Cardiac fibroblast (primary cell): Measurements from ENCODE around the gene GRK2.

Source experiments
- DNase-seq, 2 donors: peaks; one replicate each; pipeline versions ENCODE4 v3.0.0 to v3.0.0-alpha.2; 2010; ENCODE audit warnings: low read depth in 2 of 2
- H3K4me3 ChIP-seq, 2 donors: replicated peaks in 1 of 2; 1 replicate in 1 of 2; 2 replicates in 1 of 2; pipeline ENCODE4 v1.5.1; 2011; ENCODE audit warnings: low read depth in 2 of 2, low read length in 2 of 2, mild to moderate bottlenecking in 2 of 2, moderate library complexity in 1 of 2
- TF ChIP-seq, protein P1 (sequence below): IDR thresholded peaks from one replicate; pipeline ENCODE4 v1.5.1; 2011; ENCODE audit warnings: low read depth, mild to moderate bottlenecking, low read length, inconsistent platforms

Gene GRK2

DNA sequence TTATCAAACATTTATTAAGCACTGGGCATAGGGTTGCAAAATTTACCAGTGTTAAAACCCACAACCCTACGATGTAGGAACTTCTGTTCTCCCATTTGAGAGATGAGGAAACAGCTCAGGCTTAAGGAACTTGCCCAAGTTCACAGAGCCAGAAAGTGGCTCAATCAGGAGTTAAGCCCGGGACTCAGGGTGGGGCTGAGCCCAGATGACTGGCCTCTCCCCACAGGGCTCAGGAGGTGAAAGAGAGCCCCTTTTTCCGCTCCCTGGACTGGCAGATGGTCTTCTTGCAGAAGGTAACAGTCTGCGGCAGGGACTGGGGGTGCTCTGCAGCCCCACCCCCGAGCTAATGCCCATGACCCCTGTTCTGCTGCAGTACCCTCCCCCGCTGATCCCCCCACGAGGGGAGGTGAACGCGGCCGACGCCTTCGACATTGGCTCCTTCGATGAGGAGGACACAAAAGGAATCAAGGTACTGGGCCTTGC is 17.2 kb downstream of the GRK2 start:
- H3K4me3 ChIP-seq = no peak overlapping the region
- TF ChIP-seq, protein P1, sequence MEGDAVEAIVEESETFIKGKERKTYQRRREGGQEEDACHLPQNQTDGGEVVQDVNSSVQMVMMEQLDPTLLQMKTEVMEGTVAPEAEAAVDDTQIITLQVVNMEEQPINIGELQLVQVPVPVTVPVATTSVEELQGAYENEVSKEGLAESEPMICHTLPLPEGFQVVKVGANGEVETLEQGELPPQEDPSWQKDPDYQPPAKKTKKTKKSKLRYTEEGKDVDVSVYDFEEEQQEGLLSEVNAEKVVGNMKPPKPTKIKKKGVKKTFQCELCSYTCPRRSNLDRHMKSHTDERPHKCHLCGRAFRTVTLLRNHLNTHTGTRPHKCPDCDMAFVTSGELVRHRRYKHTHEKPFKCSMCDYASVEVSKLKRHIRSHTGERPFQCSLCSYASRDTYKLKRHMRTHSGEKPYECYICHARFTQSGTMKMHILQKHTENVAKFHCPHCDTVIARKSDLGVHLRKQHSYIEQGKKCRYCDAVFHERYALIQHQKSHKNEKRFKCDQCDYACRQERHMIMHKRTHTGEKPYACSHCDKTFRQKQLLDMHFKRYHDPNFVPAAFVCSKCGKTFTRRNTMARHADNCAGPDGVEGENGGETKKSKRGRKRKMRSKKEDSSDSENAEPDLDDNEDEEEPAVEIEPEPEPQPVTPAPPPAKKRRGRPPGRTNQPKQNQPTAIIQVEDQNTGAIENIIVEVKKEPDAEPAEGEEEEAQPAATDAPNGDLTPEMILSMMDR = no peak
- DNase-seq = no peak

DNA sequence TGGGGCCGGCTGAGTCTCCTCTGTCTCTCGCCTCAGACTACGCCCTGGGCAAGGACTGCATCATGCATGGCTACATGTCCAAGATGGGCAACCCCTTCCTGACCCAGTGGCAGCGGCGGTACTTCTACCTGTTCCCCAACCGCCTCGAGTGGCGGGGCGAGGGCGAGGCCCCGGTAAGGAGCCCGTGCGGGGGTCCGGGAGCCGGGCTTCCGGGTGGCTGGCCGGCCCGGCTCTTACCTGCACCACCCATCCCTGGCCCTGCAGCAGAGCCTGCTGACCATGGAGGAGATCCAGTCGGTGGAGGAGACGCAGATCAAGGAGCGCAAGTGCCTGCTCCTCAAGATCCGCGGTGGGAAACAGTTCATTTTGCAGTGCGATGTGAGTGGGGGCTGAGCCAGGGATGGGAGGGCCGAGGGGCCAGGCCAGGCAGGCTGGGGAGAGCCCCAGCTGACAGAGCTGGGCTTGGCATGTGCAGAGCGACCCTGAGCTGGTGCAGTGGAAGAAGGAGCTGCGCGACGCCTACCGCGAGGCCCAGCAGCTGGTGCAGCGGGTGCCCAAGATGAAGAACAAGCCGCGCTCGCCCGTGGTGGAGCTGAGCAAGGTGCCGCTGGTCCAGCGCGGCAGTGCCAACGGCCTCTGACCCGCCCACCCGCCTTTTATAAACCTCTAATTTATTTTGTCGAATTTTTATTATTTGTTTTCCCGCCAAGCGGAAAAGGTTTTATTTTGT is 18.7 kb downstream of the GRK2 start:
- DNase-seq = no peak
- no peak overlapping the region for H3K4me3 ChIP-seq
- TF ChIP-seq, protein P1 = no peak

DNA sequence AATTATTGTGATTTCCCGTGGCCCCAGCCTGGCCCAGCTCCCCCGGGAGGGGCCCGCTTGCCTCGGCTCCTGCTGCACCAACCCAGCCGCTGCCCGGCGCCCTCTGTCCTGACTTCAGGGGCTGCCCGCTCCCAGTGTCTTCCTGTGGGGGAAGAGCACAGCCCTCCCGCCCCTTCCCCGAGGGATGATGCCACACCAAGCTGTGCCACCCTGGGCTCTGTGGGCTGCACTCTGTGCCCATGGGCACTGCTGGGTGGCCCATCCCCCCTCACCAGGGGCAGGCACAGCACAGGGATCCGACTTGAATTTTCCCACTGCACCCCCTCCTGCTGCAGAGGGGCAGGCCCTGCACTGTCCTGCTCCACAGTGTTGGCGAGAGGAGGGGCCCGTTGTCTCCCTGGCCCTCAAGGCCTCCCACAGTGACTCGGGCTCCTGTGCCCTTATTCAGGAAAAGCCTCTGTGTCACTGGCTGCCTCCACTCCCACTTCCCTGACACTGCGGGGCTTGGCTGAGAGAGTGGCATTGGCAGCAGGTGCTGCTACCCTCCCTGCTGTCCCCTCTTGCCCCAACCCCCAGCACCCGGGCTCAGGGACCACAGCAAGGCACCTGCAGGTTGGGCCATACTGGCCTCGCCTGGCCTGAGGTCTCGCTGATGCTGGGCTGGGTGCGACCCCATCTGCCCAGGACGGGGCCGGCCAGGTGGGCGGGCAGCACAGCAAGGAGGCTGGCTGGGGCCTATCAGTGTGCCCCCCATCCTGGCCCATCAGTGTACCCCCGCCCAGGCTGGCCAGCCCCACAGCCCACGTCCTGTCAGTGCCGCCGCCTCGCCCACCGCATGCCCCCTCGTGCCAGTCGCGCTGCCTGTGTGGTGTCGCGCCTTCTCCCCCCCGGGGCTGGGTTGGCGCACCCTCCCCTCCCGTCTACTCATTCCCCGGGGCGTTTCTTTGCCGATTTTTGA is 19.5 kb downstream of the GRK2 start:
- DNase-seq = no peak
- no peak overlapping the region for H3K4me3 ChIP-seq
- TF ChIP-seq, protein P1 = no peak

DNA sequence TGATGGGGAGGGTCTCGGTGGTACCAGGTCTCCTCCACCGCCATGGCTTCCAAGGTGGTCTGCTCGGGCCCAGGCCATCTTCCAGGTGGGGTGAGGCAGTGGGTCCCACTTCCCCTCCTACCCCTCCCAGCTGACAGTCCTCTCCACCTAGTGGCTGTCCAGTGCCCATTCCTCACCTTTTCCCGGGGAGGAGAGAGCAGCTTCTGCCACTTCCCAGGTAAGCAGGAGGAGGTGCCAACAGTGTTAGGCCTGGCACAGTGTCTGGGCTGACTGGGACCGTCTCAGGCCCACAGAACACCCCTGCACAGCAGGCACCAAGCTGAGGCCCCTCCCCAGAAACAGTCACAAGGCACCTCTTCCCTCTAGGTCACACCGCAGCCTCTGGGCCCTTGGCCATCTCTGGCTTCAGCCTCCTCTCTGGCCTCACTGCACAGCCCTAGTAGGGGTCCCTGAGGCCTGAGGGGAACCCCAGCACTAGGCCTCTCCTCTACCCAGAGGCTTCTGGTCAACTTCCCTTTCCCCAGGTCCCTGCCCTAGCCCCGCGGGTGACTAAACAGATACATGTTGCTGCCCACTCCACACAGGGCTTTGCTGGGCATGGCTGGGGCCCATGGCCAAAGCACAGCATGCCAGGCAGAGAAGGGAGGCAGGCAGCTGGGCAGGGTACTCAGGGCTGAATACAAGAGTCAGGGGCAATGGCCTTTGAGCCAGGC is 20.5 kb downstream of the GRK2 start:
- TF ChIP-seq, protein P1 = no peak
- DNase-seq = no peak
- H3K4me3 ChIP-seq = no peak overlapping the region

DNA sequence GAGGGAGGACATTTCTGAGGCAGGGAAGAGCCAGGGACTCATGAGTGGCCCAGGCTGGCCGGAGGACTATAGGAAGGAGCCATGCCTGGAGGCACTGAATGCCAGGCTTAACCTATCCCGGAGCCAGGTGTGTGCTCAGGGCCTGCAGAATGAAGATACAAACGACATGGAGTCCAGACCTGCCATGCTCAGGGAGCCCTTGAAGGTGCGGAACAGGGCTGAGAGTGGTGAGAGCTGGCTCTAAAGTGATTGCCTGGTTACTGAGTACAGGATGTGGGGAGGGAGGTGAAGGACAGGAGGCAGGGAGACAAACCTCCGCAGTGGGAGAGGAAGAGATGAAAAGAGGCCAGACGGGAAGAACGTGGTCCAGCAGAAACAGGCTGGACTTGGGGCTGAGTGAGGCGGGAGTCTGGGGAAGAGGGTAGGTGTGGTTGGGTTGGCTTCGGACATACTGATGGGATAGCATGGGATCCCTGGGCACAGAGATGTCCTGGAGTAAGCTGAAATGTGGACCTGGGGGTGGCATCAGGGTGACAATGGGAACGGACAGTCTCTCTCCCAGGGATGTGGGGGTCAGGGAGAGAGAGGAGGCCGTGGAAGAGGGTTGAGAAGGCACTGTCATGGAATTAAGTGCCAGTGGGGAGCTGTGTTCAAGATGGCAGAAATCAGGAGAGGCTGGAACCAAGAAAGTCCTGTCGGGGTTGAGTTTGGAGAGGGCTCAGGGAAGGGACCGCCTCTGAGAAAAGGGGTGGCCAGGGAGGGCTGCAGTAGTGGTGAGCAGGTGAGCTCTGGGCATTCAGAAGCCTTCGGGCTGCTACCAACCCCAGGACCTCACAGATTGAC is 21.3 kb downstream of the GRK2 start:
- DNase-seq = no peak
- H3K4me3 ChIP-seq = peak overlapping the region; percentile 14 to 75
- TF ChIP-seq, protein P1 = no peak

DNA sequence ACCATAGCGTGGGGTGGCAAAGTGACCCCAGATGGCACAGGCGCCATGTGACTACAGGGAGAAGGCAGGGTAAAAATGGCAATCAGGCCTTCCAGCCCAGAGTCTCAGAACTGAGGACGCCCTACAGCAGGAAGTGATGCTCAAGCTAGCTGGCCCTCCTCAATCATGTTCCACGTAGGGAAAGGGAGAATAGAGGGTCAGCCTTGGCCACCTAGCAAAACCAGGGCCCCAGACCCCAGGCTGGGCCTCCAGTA is 21.9 kb downstream of the GRK2 start:
- TF ChIP-seq, protein P1 = no peak
- peak overlapping the region; percentile 14 to 75 for H3K4me3 ChIP-seq
- no peak for DNase-seq
